Measurements from ENCODE around the gene PARD3B. TPM values are rescaled to one million over a fixed set of nuclear protein-coding genes. Genes with fewer than 3 reads are reported as not detected.

Gene PARD3B
- total and polyA plus RNA-seq, 8 donors: 18.5 to 24.6 (median 21.1) TPM

DNA sequence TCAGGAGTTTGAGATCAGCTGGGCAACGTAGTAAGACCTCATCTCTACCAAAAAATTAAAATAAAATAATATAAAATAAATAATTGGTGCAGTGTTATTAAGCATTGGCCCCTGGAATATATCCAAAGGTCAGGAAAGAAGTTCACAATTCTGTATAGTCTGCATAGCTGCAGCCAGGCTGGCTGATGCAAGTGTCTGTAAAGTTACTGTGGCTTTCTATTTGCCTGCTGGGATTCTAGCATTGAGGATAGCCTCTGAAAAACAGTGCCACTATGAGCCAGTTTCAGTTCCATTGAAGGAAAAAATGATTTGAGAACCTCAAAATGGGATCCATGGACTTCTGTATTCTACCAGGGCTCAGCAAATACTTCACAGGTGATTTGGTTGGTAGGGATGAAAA, 208.6 kb downstream of the PARD3B start:
- intact Hi-C loops (cut with DNase I): no loop called here
- Histone ChIP-seq H3K4me3 (no peak overlapping the region), H3K27me3 (no peaks in the 10 kb centered on the region)

GRCh38 chr2:204754898-204755297, 209.6 kb downstream of the PARD3B start:
- intact Hi-C loops (cut with DNase I): no loop called here
- Histone ChIP-seq H3K36me3 (no peaks in the 10 kb centered on the region), H3K9me3 (peaks cover 0 to 2% of the 10 kb centered on the region in 2 donors), H3K27me3 (no peaks in the 10 kb centered on the region), H3K4me3 (no peak overlapping the region), H3K27ac (no peak overlapping the region), H3K4me1 (no peaks in the 10 kb centered on the region)
- ATAC-seq (no peak), DNase-seq (no peak)
- TF ChIP-seq, protein P1, sequence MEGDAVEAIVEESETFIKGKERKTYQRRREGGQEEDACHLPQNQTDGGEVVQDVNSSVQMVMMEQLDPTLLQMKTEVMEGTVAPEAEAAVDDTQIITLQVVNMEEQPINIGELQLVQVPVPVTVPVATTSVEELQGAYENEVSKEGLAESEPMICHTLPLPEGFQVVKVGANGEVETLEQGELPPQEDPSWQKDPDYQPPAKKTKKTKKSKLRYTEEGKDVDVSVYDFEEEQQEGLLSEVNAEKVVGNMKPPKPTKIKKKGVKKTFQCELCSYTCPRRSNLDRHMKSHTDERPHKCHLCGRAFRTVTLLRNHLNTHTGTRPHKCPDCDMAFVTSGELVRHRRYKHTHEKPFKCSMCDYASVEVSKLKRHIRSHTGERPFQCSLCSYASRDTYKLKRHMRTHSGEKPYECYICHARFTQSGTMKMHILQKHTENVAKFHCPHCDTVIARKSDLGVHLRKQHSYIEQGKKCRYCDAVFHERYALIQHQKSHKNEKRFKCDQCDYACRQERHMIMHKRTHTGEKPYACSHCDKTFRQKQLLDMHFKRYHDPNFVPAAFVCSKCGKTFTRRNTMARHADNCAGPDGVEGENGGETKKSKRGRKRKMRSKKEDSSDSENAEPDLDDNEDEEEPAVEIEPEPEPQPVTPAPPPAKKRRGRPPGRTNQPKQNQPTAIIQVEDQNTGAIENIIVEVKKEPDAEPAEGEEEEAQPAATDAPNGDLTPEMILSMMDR (IDR thresholded peaks at IDR 0.05): no peak

More for the DNA sequence above, 208.6 kb downstream of the PARD3B start:
- Histone ChIP-seq H3K9me3 (peaks cover 0 to 2% of the 10 kb centered on the region in 2 donors), H3K4me1 (no peaks in the 10 kb centered on the region), H3K36me3 (no peaks in the 10 kb centered on the region), H3K27ac (no peak overlapping the region)
- no peak for ATAC-seq
- no peak for DNase-seq
- TF ChIP-seq, protein P1 (IDR thresholded peaks at IDR 0.05): no peak

GRCh38 chr2:204763974-204764703, 218.9 kb downstream of the PARD3B start:
- intact Hi-C loops (cut with DNase I): no loop called here
- ATAC-seq (no peak), DNase-seq (no peak)
- no peak overlapping the region for H3K4me3 ChIP-seq
- TF ChIP-seq, protein P1 (IDR thresholded peaks at IDR 0.05): no peak
- no peaks in the 10 kb centered on the region for H3K27me3 ChIP-seq
- H3K9me3 ChIP-seq: peaks cover 6 to 37% of the 10 kb centered on the region in 2 donors
- no peaks in the 10 kb centered on the region for H3K4me1 ChIP-seq
- H3K36me3 ChIP-seq: no peaks in the 10 kb centered on the region
- no peak overlapping the region for H3K27ac ChIP-seq

DNA sequence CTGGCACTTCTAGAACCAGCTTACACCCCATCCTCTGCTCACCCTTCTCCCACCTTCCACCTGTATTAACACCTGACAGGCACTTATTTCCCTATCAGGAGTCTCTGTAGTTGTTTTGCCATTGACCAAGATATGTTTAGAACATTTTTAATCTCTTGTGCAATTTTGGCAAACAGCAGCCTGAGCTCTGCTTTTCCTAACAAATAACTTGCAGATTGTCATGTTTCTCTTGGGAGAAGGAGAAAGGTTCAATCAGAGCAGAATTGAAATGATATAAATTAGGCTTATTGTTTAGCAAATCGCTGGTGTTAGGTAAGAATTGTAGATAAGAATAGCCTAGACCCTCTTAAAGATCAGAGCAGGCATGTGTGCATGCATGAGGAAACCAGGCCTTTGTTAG, 225.5 kb downstream of the PARD3B start:
- Histone ChIP-seq H3K4me3 (no peak overlapping the region), H3K27me3 (no peaks in the 10 kb centered on the region), H3K36me3 (no peaks in the 10 kb centered on the region), H3K9me3 (peaks cover 0 to 4% of the 10 kb centered on the region in 2 donors), H3K4me1 (no peaks in the 10 kb centered on the region), H3K27ac (no peak overlapping the region)
- TF ChIP-seq, protein P1 (IDR thresholded peaks at IDR 0.05): no peak
- no peak for DNase-seq
- no peak for ATAC-seq
- intact Hi-C loops (cut with DNase I): no loop called here

DNA sequence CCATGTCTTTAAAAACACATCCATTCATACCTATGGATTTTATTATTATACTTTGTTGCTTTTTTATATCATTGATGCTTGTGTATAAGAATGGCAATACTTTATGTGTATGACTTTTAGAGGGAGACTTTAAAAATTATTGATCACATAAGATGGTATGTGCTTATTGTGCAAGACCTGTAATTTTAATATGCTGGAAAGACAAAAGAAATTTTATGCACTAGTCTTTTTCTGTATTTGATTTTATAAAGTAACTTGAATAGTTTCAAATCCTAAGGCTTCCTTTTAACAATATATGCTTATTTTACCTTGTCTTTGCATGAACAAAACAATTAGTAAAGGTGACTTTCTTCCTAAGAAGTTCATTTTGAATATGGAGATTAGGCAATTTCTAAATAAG, 226.4 kb downstream of the PARD3B start:
- Histone ChIP-seq H3K27me3 (no peaks in the 10 kb centered on the region), H3K4me3 (no peak overlapping the region), H3K4me1 (no peaks in the 10 kb centered on the region), H3K27ac (no peak overlapping the region), H3K36me3 (no peaks in the 10 kb centered on the region), H3K9me3 (peaks cover 0 to under 1% of the 10 kb centered on the region in 2 donors)
- TF ChIP-seq, protein P1 (IDR thresholded peaks at IDR 0.05): no peak
- intact Hi-C loops (cut with DNase I): no loop called here
- ATAC-seq (no peak), DNase-seq (no peak)
